PFSK-1 (cell line): Measurements from ENCODE around the gene KLHL3.

Source experiments
- FOXP2 ChIP-seq: optimal IDR thresholded peaks from 2 replicates; pipeline ENCODE3; 2011; ENCODE audit warnings: borderline replicate concordance, control low read depth, inconsistent platforms; ENCODE audit not compliant: insufficient read depth; ENCODE audit errors: extremely low read length, extremely low read depth
- POLR2AphosphoS5 ChIP-seq: IDR thresholded peaks from 2 replicates; pipeline ENCODE4 v1.6.1; 2012; ENCODE audit warnings: low read depth, mild to moderate bottlenecking, control low read depth, low read length, moderate library complexity
- SIN3A ChIP-seq: IDR thresholded peaks from 2 replicates; pipeline ENCODE4 v1.6.1; 2012; ENCODE audit warnings: mild to moderate bottlenecking, low read length, moderate library complexity, borderline replicate concordance; ENCODE audit not compliant: insufficient read depth
- TF ChIP-seq, protein P1 (sequence below), 2 experiments: IDR thresholded peaks; 2 replicates each; pipeline versions ENCODE4 v1.6.1 to v1.8.0; 2011 to 2012; ENCODE audit warnings: low read depth in 2 of 2, low read length in 2 of 2, control low read depth in 1 of 2, inconsistent platforms in 1 of 2, mild to moderate bottlenecking in 1 of 2, moderate library complexity in 1 of 2; ENCODE audit not compliant: insufficient read depth in 1 of 2

DNA sequence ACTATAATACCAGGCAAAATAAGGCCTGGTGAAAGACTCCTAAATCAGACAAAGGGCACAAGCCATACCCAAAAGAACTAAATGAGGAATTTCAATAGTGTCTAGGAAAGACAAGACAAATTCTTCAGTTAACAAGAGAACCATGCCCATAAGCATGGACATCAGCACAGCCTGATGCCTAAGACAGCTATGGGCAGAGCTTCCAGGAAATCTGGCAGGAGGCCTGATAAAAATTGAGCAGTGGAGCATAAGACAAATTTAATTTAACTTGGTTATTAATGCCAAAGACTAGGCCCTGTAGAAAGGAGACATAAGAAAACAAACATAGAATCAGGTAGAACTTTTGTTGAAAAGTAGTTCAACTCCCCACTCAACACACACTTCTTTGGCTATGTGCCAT, 17.3 kb downstream of the KLHL3 start:
- TF ChIP-seq, protein P1, sequence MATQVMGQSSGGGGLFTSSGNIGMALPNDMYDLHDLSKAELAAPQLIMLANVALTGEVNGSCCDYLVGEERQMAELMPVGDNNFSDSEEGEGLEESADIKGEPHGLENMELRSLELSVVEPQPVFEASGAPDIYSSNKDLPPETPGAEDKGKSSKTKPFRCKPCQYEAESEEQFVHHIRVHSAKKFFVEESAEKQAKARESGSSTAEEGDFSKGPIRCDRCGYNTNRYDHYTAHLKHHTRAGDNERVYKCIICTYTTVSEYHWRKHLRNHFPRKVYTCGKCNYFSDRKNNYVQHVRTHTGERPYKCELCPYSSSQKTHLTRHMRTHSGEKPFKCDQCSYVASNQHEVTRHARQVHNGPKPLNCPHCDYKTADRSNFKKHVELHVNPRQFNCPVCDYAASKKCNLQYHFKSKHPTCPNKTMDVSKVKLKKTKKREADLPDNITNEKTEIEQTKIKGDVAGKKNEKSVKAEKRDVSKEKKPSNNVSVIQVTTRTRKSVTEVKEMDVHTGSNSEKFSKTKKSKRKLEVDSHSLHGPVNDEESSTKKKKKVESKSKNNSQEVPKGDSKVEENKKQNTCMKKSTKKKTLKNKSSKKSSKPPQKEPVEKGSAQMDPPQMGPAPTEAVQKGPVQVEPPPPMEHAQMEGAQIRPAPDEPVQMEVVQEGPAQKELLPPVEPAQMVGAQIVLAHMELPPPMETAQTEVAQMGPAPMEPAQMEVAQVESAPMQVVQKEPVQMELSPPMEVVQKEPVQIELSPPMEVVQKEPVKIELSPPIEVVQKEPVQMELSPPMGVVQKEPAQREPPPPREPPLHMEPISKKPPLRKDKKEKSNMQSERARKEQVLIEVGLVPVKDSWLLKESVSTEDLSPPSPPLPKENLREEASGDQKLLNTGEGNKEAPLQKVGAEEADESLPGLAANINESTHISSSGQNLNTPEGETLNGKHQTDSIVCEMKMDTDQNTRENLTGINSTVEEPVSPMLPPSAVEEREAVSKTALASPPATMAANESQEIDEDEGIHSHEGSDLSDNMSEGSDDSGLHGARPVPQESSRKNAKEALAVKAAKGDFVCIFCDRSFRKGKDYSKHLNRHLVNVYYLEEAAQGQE (IDR thresholded peaks at IDR 0.05; ENCODE audit: insufficient read depth in 1 of 2, low read depth in 2 of 2, low read length in 2 of 2): no peak
- no peak for TF ChIP-seq POLR2AphosphoS5
- TF ChIP-seq SIN3A: no peak
- TF ChIP-seq FOXP2: no peak
